ENCODE data around the gene TANC1.

TANC1 gene

DNA sequence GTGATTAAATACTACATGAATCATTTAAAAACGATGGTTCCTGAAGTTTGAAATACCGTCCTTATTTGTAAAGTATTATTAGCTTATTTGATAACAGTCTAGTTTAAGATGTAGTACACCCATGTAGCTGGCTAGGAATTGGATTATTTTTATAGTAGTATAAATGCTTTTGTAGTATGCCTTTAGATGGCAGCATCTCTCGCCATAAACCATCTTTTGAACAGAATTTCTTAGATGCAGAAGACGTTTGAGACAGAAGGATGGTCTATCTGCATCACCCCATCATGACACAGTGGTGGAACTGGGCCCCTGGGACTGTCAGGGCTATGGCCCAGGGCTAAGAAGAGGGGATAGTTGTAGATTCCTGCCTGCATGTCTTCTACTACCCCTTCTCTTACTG lies 165.4 kb downstream of the TANC1 start:
- no peak overlapping the region for H3K4me2 ChIP-seq (ENCODE audit: low read depth, low read length, poor library complexity, severe bottlenecking)
- no peaks in the 10 kb centered on the region for H3K36me3 ChIP-seq (ENCODE audit: insufficient read depth, low read length)
- H3K4me3 ChIP-seq (ENCODE audit: low read length, poor library complexity, severe bottlenecking) = no peak overlapping the region
- H3K27me3 ChIP-seq (ENCODE audit: insufficient read depth, low read length, poor library complexity, severe bottlenecking) = no peaks in the 10 kb centered on the region
- no peak overlapping the region for H2AFZ ChIP-seq (ENCODE audit: low read length)
- H3K79me2 ChIP-seq (ENCODE audit: insufficient read depth, low read length) = no peaks in the 10 kb centered on the region
- H4K20me1 ChIP-seq (ENCODE audit: insufficient read depth, low read length, poor library complexity, severe bottlenecking) = no peaks in the 10 kb centered on the region
- no peaks in the 10 kb centered on the region for H3F3A ChIP-seq (ENCODE audit: low read depth)
- no peaks in the 10 kb centered on the region for H3K9me2 ChIP-seq (replicated peaks; ENCODE audit: low read depth, low read length)
- H3K9me3 ChIP-seq (ENCODE audit: insufficient read depth, low read depth, low read length) = no peaks in the 10 kb centered on the region
- peaks cover 29% of the 10 kb centered on the region for H3K4me1 ChIP-seq (ENCODE audit: insufficient read depth, low read length, poor library complexity, severe bottlenecking)
- no peak overlapping the region for H3K9ac ChIP-seq (ENCODE audit: low read depth, low read length, poor library complexity, severe bottlenecking)
- TF ChIP-seq EZH2phosphoT487 (IDR thresholded peaks at IDR 0.05; ENCODE audit: borderline replicate concordance) = no peak
- TF ChIP-seq, protein P1, sequence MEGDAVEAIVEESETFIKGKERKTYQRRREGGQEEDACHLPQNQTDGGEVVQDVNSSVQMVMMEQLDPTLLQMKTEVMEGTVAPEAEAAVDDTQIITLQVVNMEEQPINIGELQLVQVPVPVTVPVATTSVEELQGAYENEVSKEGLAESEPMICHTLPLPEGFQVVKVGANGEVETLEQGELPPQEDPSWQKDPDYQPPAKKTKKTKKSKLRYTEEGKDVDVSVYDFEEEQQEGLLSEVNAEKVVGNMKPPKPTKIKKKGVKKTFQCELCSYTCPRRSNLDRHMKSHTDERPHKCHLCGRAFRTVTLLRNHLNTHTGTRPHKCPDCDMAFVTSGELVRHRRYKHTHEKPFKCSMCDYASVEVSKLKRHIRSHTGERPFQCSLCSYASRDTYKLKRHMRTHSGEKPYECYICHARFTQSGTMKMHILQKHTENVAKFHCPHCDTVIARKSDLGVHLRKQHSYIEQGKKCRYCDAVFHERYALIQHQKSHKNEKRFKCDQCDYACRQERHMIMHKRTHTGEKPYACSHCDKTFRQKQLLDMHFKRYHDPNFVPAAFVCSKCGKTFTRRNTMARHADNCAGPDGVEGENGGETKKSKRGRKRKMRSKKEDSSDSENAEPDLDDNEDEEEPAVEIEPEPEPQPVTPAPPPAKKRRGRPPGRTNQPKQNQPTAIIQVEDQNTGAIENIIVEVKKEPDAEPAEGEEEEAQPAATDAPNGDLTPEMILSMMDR (conservative IDR thresholded peaks at IDR 0.05; ENCODE audit: low read length) = peak; percentile 57

DNA sequence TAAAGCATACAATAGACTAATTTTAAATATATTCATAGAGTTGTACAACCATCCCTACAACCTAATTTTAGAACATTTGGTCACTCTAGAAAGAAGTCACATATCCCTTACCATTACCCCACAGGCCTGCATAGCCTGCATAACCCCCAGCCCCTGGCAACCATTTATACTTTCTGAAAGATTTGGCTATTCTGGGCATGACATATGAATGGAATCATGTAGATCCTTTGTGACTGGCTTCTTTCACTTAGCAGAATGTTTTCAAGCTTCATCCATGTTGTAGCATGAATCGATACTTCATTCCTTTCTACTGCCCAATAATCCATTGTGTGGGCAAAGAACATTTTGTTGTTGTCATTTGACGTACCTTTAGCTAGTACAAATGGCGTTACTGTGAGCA lies 166.5 kb downstream of the TANC1 start:
- H2AFZ ChIP-seq (ENCODE audit: low read length) = no peak overlapping the region
- H3K4me3 ChIP-seq (ENCODE audit: low read length, poor library complexity, severe bottlenecking) = no peak overlapping the region
- no peaks in the 10 kb centered on the region for H3K36me3 ChIP-seq (ENCODE audit: insufficient read depth, low read length)
- no peaks in the 10 kb centered on the region for H3K27me3 ChIP-seq (ENCODE audit: insufficient read depth, low read length, poor library complexity, severe bottlenecking)
- no peak overlapping the region for H3K4me2 ChIP-seq (ENCODE audit: low read depth, low read length, poor library complexity, severe bottlenecking)
- no peak for TF ChIP-seq EZH2phosphoT487 (IDR thresholded peaks at IDR 0.05; ENCODE audit: borderline replicate concordance)
- TF ChIP-seq, protein P1 (conservative IDR thresholded peaks at IDR 0.05; ENCODE audit: low read length) = no peak
- H3K4me1 ChIP-seq (ENCODE audit: insufficient read depth, low read length, poor library complexity, severe bottlenecking) = peaks cover 20% of the 10 kb centered on the region
- H4K20me1 ChIP-seq (ENCODE audit: insufficient read depth, low read length, poor library complexity, severe bottlenecking) = no peaks in the 10 kb centered on the region
- H3K79me2 ChIP-seq (ENCODE audit: insufficient read depth, low read length) = no peaks in the 10 kb centered on the region
- no peak overlapping the region for H3K9ac ChIP-seq (ENCODE audit: low read depth, low read length, poor library complexity, severe bottlenecking)
- no peaks in the 10 kb centered on the region for H3K9me3 ChIP-seq (ENCODE audit: insufficient read depth, low read depth, low read length)
- no peaks in the 10 kb centered on the region for H3K9me2 ChIP-seq (replicated peaks; ENCODE audit: low read depth, low read length)
- H3F3A ChIP-seq (ENCODE audit: low read depth) = no peaks in the 10 kb centered on the region

DNA sequence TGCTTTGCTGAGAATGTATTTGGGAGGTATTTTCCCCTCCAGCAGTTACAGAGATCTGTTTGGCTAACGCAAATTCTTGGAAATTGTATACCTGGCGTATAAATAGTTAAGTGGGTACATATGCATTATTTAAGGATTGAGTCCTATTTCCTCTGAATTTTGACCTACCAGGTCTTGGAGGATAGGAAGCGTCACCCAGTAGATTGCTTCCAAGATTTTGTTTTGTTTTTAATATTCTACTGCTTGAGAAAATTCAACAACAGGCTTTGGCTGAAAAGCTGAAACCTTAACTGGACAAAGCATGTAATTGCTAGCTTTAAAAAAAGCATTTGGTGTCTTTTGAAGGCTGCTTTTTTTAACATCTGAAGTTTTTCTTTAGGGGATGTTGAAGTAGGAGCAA lies 168.0 kb downstream of the TANC1 start:
- Histone ChIP-seq H3K27me3 (ENCODE audit: insufficient read depth, low read length, poor library complexity, severe bottlenecking) (no peaks in the 10 kb centered on the region), H3K4me3 (ENCODE audit: low read length, poor library complexity, severe bottlenecking) (no peak overlapping the region), H2AFZ (ENCODE audit: low read length) (no peak overlapping the region), H3K9me3 (ENCODE audit: insufficient read depth, low read depth, low read length) (no peaks in the 10 kb centered on the region), H3K9me2 (replicated peaks; ENCODE audit: low read depth, low read length) (no peaks in the 10 kb centered on the region), H3K9ac (ENCODE audit: low read depth, low read length, poor library complexity, severe bottlenecking) (no peak overlapping the region), H3K36me3 (ENCODE audit: insufficient read depth, low read length) (no peaks in the 10 kb centered on the region), H3K4me2 (ENCODE audit: low read depth, low read length, poor library complexity, severe bottlenecking) (no peak overlapping the region), H4K20me1 (ENCODE audit: insufficient read depth, low read length, poor library complexity, severe bottlenecking) (no peaks in the 10 kb centered on the region), H3K4me1 (ENCODE audit: insufficient read depth, low read length, poor library complexity, severe bottlenecking) (peaks cover 13% of the 10 kb centered on the region), H3F3A (ENCODE audit: low read depth) (no peaks in the 10 kb centered on the region), H3K79me2 (ENCODE audit: insufficient read depth, low read length) (no peaks in the 10 kb centered on the region)
- TF ChIP-seq, protein P1 (conservative IDR thresholded peaks at IDR 0.05; ENCODE audit: low read length) = no peak
- TF ChIP-seq EZH2phosphoT487 (IDR thresholded peaks at IDR 0.05; ENCODE audit: borderline replicate concordance) = no peak
